Esophagus mucosa (tissue), 1 donor: ENCODE measurements around the gene C1QL4. TPM values are rescaled to one million over a fixed set of nuclear protein-coding genes. Genes with fewer than 3 reads are reported as not detected.
A peak's percentile ranks its signal among the peaks of the same experiment; 100 is the strongest.
"Not testable (repeated sequence)": the region's sequence is repeated elsewhere in the genome, so short reads cannot be mapped to it uniquely, and the experiment has no call there.

ENCODE experiments used
- ATAC-seq: fragments of 200-7000 bp; cut with Tn5 transposase; one replicate; pipeline ENCODE4 v1.9.1; 2020
- total RNA-seq: library from RNA; stranded (reverse); gene quantifications from one replicate; pipeline ENCODE4 v1.2.4, GENCODE V29; 2023
- donor health status: DM: yes; HTN: yes; CAD: no.

Gene C1QL4
- total RNA-seq, 1 donor from 2014 or later, result not detected

DNA sequence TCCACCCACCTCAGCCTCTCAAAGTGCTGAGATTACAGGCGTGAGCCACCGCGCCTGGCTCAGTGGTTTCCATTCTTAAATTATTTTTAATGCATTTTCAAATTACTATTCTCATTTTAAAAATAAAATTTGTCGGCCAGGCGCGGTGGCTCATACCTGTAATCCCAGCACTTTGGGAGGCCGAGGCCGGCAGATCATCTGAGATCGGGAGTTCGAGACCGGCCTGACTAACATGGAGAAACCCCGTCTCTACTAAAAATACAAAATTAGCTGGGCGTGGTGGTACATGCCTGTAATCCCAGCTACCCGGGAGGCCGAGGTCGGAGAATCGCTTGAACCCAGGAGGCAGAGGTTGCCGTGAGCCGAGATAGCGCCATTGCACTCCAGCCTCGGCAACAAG is 3.2 kb downstream of the C1QL4 start:
- ATAC-seq, result not testable (repeated sequence)

DNA sequence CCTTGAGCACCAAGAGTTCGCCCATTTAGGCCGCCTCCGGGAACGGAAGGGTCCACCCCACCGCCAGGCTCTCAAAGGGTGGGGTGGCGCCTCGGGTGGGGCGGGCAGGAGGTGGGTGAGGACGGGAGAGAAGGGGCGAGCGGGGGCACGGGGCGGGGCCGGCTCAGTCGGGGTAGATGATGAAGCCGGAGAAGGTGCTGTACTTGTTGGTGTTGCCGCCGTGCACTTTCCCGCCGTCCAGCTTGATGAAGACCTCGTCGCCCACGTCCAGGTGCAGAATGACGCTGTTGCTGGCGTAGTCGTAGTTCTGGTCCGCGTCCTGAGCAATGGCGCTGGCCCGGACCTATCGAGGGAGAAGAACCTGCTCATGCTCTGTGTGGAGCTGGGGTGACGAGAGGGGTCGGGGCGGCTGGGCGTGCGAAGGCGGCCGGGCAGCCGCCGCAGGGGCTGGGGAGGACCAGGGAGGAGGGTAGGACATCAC is 4.1 kb downstream of the C1QL4 start:
- ATAC-seq, result no peak

- ATAC-seq, result no peak
Observed at GRCh38 chr12:49332441-49332861, 4.5 kb downstream of the C1QL4 start.

- peak; percentile 54 for ATAC-seq
Observed at GRCh38 chr12:49331380-49332222, 5.4 kb downstream of the C1QL4 start.

DNA sequence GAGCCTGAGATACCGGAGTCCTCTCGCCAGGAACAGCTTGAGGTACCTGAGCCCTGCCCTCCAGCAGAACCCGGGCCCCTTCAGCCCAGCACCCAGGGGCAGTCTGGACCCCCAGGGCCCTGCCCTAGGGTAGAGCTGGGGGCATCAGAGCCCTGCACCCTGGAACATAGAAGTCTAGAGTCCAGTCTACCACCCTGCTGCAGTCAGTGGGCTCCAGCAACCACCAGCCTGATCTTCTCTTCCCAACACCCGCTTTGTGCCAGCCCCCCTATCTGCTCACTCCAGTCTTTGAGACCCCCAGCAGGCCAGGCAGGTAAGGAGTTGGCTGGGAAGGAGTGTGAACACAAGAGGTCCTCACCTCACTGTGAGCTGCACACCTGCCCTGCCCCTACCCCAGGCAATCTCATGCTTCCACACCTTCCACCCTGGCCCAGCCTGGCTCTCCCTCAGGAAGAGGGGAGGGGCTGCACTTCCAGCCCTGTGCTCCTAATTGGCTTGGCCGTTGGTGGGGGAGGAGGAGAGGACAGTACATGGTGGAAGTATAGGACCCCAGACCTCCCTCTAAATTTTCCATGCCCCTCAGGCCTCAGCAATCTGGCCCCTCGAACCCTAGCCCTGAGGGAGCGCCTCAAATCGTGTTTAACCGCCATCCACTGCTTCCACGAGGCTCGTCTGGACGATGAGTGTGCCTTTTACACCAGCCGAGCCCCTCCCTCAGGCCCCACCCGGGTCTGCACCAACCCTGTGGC is 6.2 kb downstream of the C1QL4 start:
- ATAC-seq, result peak; percentile 12

- ATAC-seq, result no peak
Observed at GRCh38 chr12:49330032-49330619, 6.9 kb downstream of the C1QL4 start.

DNA sequence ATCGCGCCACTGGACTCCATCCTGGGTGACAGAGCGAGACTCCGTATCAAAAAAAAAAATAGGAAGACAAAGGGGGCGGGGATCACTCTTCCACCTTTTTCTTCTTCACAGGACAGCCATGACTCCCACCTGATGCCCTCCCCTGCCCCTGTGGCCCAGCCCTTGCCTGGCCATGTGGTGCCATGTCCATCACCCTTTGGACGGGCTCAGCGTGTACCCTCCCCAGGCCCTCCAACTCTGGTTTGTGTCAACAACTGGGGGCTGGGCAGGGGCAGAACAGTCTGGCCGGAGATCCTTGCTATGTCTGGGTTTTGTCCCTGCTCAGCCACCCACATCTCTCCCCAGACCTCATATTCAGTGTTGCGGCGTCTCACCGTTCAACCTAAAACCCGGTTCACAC is 8.2 kb downstream of the C1QL4 start:
- ATAC-seq, result no peak

DNA sequence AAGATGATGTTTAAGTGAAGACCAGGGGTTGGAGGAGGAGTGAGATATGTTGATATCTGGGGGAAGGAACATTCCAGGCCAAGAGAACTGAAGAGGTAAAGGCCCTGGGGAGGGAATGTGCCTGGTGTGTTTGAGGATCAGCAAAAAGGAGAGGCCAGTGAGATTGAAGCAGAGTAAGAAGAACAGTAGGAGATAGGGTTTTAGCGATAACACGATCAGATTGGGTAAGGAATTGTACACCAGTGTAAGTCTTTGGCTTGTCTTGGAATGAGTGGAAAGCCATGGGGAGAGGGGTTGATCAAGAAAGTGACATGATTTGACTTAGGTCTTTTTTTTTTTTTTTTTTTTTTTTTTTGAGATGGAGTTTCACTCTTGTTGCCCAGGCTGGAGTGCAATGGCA is 9.1 kb downstream of the C1QL4 start:
- ATAC-seq, result no peak

GRCh38 chr12:49327368-49327767 is 9.6 kb downstream of the C1QL4 start:
- ATAC-seq, result no peak

GRCh38 chr12:49325606-49326005 is 11.4 kb downstream of the C1QL4 start:
- ATAC-seq, result no peak

DNA sequence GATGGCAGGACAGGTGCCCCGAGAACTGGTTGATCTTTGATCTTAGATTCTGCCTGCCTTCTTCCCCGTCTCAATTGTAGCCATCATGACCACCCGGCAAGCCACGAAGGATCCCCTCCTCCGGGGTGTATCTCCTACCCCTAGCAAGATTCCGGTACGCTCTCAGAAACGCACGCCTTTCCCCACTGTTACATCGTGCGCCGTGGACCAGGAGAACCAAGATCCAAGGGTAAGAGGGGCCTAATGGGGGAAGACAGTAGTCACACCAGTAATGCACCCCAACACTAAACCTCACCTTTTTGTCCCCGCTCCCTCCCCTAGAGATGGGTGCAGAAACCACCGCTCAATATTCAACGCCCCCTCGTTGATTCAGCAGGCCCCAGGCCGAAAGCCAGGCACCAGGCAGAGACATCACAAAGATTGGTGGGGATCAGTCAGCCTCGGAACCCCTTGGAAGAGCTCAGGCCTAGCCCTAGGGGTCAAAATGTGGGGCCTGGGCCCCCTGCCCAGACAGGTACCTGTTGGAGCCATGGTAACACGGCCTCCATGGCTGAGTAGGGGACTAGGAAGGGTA is 13.4 kb downstream of the C1QL4 start:
- ATAC-seq, result no peak

DNA sequence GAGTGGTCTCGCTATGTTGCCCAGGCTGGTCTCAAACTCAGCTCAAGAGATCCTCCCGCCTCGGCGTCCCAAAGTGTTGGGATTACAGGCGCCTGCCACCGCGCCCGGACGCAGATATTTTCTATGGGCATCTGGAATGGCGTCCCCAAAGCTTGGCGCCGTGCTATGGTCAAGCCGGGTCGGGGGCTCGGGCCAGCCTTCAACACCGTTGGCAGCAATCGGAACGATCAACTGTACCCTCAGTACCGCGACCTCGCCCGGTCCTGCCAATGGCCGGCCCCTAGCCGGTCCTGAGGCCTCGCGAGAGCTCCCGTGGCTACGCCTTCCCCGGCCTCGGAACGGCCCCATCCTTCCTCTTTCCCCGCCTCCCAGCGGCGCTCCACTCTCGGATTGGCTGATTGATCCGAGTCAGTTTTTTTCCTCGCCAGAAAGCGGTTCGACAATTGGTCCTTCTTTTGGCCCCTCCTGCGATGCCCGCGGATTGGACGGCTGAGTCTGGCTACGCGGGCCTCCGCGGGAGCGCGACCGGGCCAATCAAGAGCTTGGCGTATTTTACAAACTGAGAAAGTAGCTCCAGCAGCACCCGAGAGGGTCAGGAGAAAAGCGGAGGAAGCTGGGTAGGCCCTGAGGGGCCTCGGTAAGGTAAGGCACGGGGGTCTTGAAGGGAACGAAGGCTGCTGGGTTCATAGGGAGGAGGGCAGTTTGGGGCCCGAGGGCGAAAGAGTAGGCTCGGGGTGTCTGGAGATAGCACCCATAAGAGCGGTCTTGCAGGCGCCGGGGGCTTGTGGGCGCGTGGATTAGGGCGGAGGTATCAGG is 14.1 kb downstream of the C1QL4 start, which contains the start of gene TROAP:
Gene TROAP (plus strand): TSS at position 548 of the 816 bp plus-strand sequence. CDS start 354 bp downstream, outside the sequence.
- peak; percentile 99 for ATAC-seq

GRCh38 chr12:49322367-49322707 is 14.7 kb downstream of the C1QL4 start:
- ATAC-seq, result no peak

GRCh38 chr12:49320411-49321103 is 16.4 kb downstream of the C1QL4 start:
- ATAC-seq, result not testable (repeated sequence)

DNA sequence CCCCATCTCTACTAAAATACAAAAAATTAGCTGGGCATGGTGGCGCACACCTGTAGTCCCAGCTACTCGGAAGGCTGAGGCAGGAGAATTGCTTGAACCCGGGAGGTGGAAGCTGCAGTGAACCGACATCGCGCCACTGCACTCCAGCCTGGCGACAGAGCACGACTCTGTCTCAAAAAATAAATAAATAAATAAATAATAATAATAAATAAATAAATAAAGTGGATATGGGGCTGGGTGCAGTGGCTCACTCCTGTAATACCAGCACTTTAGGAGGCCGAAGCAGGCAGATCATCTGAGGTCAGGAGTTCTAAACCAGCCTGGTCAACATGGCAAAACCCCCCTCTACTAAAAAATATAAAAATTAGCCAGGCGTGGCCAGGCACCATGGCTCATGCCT is 19.9 kb downstream of the C1QL4 start:
- ATAC-seq, result not testable (repeated sequence)

DNA sequence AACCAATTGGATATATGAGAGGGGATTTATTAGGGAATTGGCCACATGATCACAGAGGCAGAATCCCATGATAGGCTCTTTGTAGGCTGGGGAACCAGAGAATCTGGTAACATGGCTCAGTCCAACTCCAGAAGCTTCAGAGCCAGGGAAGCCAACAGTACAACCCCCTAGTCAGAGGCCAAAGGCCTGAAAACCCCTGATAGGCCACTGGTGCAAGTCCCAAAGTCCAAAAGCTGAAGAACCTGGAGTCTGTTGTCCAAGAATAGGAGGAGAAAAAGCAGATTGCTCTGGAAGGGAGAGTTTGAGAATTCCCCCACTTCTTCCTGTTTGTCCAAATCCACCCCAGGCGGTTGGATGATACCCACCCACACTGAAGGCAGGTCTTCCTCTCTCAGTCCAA is 22.2 kb downstream of the C1QL4 start:
- ATAC-seq, result no peak

GRCh38 chr12:49310451-49311000 is 26.5 kb downstream of the C1QL4 start:
- ATAC-seq, result not testable (repeated sequence)

DNA sequence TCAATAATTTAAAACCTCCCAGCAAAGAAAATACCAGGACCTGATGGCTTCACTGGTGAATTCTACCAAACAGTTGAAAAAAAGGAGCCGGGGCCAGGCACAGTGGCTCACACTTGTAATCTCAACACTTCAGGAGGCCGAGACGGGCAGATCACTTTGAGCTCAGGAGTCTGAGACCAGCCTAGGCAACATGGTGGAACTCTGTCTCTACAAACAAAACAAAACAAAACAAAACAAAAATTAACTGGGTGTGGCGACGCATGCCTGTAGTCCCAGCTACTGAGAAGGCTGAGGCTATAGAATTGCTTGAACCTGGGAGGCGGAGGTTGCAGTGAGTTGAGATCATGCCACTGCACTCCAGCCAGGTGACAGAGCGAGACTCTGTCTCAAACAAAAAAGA is 27.6 kb downstream of the C1QL4 start:
- ATAC-seq, result no peak

GRCh38 chr12:49305762-49306510 is 31.1 kb downstream of the C1QL4 start:
- ATAC-seq, result no peak

GRCh38 chr12:49304161-49304560 is 32.8 kb downstream of the C1QL4 start:
- ATAC-seq, result no peak
